OCI-LY7 (cell line): ENCODE measurements around the gene KBTBD13. TPM values are rescaled to one million over a fixed set of nuclear protein-coding genes. Genes with fewer than 3 reads are reported as not detected.

Experiments used
- BruUV-seq: library from RNA; stranded (reverse); fragments of 400-500 nt; replicated peaks from 2 replicates; lab custom pipeline; 2021; lab: Mats Ljungman, UMichigan
- CTCF ChIA-PET: fragments of 300-600 bp; sonication (Branson Sonifier 250); formaldehyde crosslinking; loops from one replicate; lab custom pipeline; 2022; ENCODE audit warnings: antibody characterized with exemption; ENCODE audit not compliant: unreplicated experiment; lab: Charles Lee
- POLR2A ChIA-PET: fragments of 300-600 bp; sonication (Branson Sonifier 250); formaldehyde crosslinking; loops from one replicate; lab custom pipeline; 2022; ENCODE audit warnings: antibody characterized with exemption; lab: Charles Lee
- DNase-seq: peaks from one replicate; pipeline ENCODE4 v3.0.0-alpha.2; 2015; ENCODE audit warnings: low spot score
- H2AFZ ChIP-seq: fragments of 200-600 bp; sonication (generic), shearing (Covaris generic); 2 replicates; pipeline ENCODE4 v1.6.1; 2014; ENCODE audit warnings: mild to moderate bottlenecking, antibody characterized with exemption, low read length, moderate library complexity
- H3K27ac ChIP-seq: fragments of 200-600 bp; sonication (generic); 2 replicates; pipeline ENCODE4 v1.5.1; 2014; ENCODE audit warnings: mixed run types, low read depth, mild to moderate bottlenecking, moderate library complexity, low read length, inconsistent platforms; ENCODE audit not compliant: poor library complexity, severe bottlenecking
- H3K36me3 ChIP-seq: fragments of 200-600 bp; sonication (generic); 2 replicates; pipeline ENCODE4 v1.6.1; 2014; ENCODE audit warnings: mild to moderate bottlenecking, antibody characterized with exemption, low read length, moderate library complexity, mixed read lengths; ENCODE audit not compliant: insufficient read depth
- H3K4me1 ChIP-seq: fragments of 200-600 bp; sonication (generic); 2 replicates; pipeline ENCODE4 v1.5.1; 2014; ENCODE audit warnings: mild to moderate bottlenecking, low read length; ENCODE audit not compliant: insufficient read depth, poor library complexity, severe bottlenecking
- H3K4me2 ChIP-seq: fragments of 200-600 bp; sonication (generic); 2 replicates; pipeline ENCODE4 v1.6.1; 2014; ENCODE audit warnings: mild to moderate bottlenecking, low read length
- H3K4me3 ChIP-seq: fragments of 200-600 bp; sonication (generic); 2 replicates; pipeline ENCODE4 v1.5.1; 2014; ENCODE audit warnings: mild to moderate bottlenecking, low read depth, low read length; ENCODE audit not compliant: poor library complexity, severe bottlenecking
- H3K79me2 ChIP-seq: fragments of 200-600 bp; sonication (generic); 2 replicates; pipeline ENCODE4 v1.6.1; 2016; ENCODE audit warnings: low read depth, mild to moderate bottlenecking, low read length, moderate library complexity, mixed read lengths; ENCODE audit not compliant: insufficient read depth
- H3K9me2 ChIP-seq: fragments of 200-600 bp; sonication (generic); 2 replicates; pipeline ENCODE4 v1.6.1; 2016; ENCODE audit warnings: mild to moderate bottlenecking, low read length, mixed read lengths; ENCODE audit not compliant: insufficient read depth
- H3K9me3 ChIP-seq: fragments of 200-600 bp; sonication (generic); 2 replicates; pipeline ENCODE4 v1.6.1; 2014; ENCODE audit warnings: mild to moderate bottlenecking, mixed run types, low read length, mixed read lengths
- H4K20me1 ChIP-seq: fragments of 200-600 bp; sonication (generic); 2 replicates; pipeline ENCODE4 v1.6.1; 2014; ENCODE audit warnings: mild to moderate bottlenecking, antibody characterized with exemption, low read length, moderate library complexity, mixed read lengths; ENCODE audit not compliant: insufficient read depth
- CTCF ChIP-seq: fragments of 200-600 bp; sonication (generic); conservative IDR thresholded peaks from 2 replicates; pipeline ENCODE4 v1.5.1; 2014; ENCODE audit warnings: mild to moderate bottlenecking, antibody characterized with exemption, low read length, moderate library complexity, mixed read lengths
- EZH2phosphoT487 ChIP-seq: fragments of 200-600 bp; sonication (generic); IDR thresholded peaks from 2 replicates; pipeline ENCODE4 v1.6.1; 2018; ENCODE audit warnings: low read depth, borderline replicate concordance, mild to moderate bottlenecking, mixed run types, antibody characterized with exemption, low read length, moderate library complexity, mixed read lengths
- intact Hi-C: fragments of 100-400 bp; cut with micrococcal nuclease; formaldehyde crosslinking; loops from one replicate; pipeline ENCODE4 v1.10.0; 2022; ENCODE audit not compliant: unreplicated experiment
- total RNA-seq, 2 experiments: library from RNA; depleted of rRNA in 1 of 2; stranded (reverse); fragments of >200 nt in 1 of 2; shearing (Covaris generic) in 1 of 2; gene quantifications; 2 replicates each; pipeline ENCODE4 v1.2.3, GENCODE V29; 2014 to 2022

The KBTBD13 gene
- total RNA-seq, 2 experiments from 2014 or later = not detected

GRCh38 chr15:65095011-65095746 lies 18.6 kb downstream of the KBTBD13 start:
- no peak for DNase-seq
- H3K79me2 ChIP-seq = no peaks in the 10 kb centered on the region
- ChIA-PET CTCF (no interaction called here), POLR2A (interaction anchor here (0.9 kb wide), 1 partner anchor 16 kb away, joined by 3 read pairs; no protein-coding TSS in a partner anchor)
- intact Hi-C loops = no loop called here
- H3K9me3 ChIP-seq = no peaks in the 10 kb centered on the region
- H3K27ac ChIP-seq = no peak overlapping the region
- no TSS peak for BruUV-seq
- no peaks in the 10 kb centered on the region for H4K20me1 ChIP-seq
- TF ChIP-seq CTCF (no peak), EZH2phosphoT487 (no peak)
- H3K4me1 ChIP-seq = no peaks in the 10 kb centered on the region
- peaks cover 28% of the 10 kb centered on the region for H3K36me3 ChIP-seq
- H3K4me3 ChIP-seq = no peak overlapping the region
- H3K4me2 ChIP-seq = no peak overlapping the region
- no peaks in the 10 kb centered on the region for H3K9me2 ChIP-seq
- H2AFZ ChIP-seq = no peak overlapping the region

- CTCF ChIA-PET = no interaction called here
- H3K9me3 ChIP-seq = no peaks in the 10 kb centered on the region
- H3K27ac ChIP-seq = no peak overlapping the region
- DNase-seq = no peak
- H3K79me2 ChIP-seq = no peaks in the 10 kb centered on the region
- intact Hi-C loops = no loop called here
- H3K9me2 ChIP-seq = no peaks in the 10 kb centered on the region
- H3K4me1 ChIP-seq = no peaks in the 10 kb centered on the region
- POLR2A ChIA-PET = interaction anchor here (0.9 kb wide), 1 partner anchor 17 kb away, joined by 3 read pairs; no protein-coding TSS in a partner anchor
- H3K36me3 ChIP-seq = peaks cover 31% of the 10 kb centered on the region
- H3K4me2 ChIP-seq = no peak overlapping the region
- BruUV-seq = no TSS peak
- H4K20me1 ChIP-seq = no peaks in the 10 kb centered on the region
- H2AFZ ChIP-seq = no peak overlapping the region
- H3K4me3 ChIP-seq = no peak overlapping the region
- TF ChIP-seq CTCF (no peak), EZH2phosphoT487 (no peak)
Observed at GRCh38 chr15:65095747-65096104, 19.2 kb downstream of the KBTBD13 start.
